GM12873 (cell line): ENCODE data around the gene SCP2.

ENCODE experiments used
- CTCF ChIP-seq: IDR thresholded peaks from 2 replicates; pipeline ENCODE4 v1.5.1; 2012; ENCODE audit warnings: low read depth, mild to moderate bottlenecking, moderate library complexity, low read length, control low read depth; ENCODE audit not compliant: insufficient read depth; ENCODE audit errors: missing control alignments

Gene SCP2

GRCh38 chr1:53094533-53094919, 167.4 kb downstream of the SCP2 start:
- TF ChIP-seq CTCF, result no peak
